GM12878 (cell line): ENCODE results near the gene DENND1A. TPM values are rescaled to one million over a fixed set of nuclear protein-coding genes. Genes with fewer than 3 reads are reported as not detected.

Experiments used
- ATAC-seq: fragments of 200-7000 bp; cut with Tn5 transposase; 3 replicates; pipeline ENCODE4 v1.9.1; 2020; ENCODE audit warnings: mild to moderate bottlenecking, moderate library complexity
- BruUV-seq: library from RNA; stranded (reverse); fragments of 400-500 nt; replicated peaks from 2 replicates; lab custom pipeline; 2021; lab: Mats Ljungman, UMichigan
- CTCF ChIA-PET: fragments of 300-600 bp; sonication (Branson Sonifier 250); formaldehyde crosslinking; extraction: SDS; loops from one replicate; lab custom pipeline; 2021; ENCODE audit warnings: inconsistent platforms; lab: Yijun Ruan, JAX
- POLR2A ChIA-PET: fragments of 350-600 bp; formaldehyde crosslinking; extraction: SDS; loops from one replicate; lab custom pipeline; 2021; ENCODE audit warnings: inconsistent platforms; lab: Charles Lee
- RAD21 ChIA-PET: fragments of 300-600 bp; sonication (Branson Sonifier 250); formaldehyde crosslinking; loops from one replicate; lab custom pipeline; 2023; ENCODE audit warnings: antibody characterized with exemption; ENCODE audit not compliant: unreplicated experiment; lab: Charles Lee
- SMC1A ChIA-PET: fragments of 300-600 bp; sonication (Branson Sonifier 250); formaldehyde crosslinking; loops from one replicate; lab custom pipeline; 2023; ENCODE audit not compliant: unreplicated experiment, uncharacterized antibody; lab: Charles Lee
- DNase-seq: peaks from one replicate; pipeline ENCODE4 v3.0.0-alpha.2; 2011; ENCODE audit warnings: low read depth, low spot score
- FAIRE-seq: peaks from 3 replicates; lab custom pipeline; 2011; peaks lifted over from hg19 to GRCh38; lab: Jason Lieb, UNC
- H2AFZ ChIP-seq: 2 replicates; pipeline ENCODE4 v1.6.0; 2011; ENCODE audit warnings: low read depth, low read length, control low read depth; ENCODE audit not compliant: control insufficient read depth
- H3K27ac ChIP-seq: 2 replicates; pipeline ENCODE4 v1.5.1; 2011; ENCODE audit warnings: control low read depth; ENCODE audit not compliant: control insufficient read depth, insufficient read depth
- H3K27me3 ChIP-seq, 2 experiments: replicated peaks in 1 of 2; 2 replicates each; pipeline versions ENCODE4 v1.6.0 to v1.6.1; 2011; ENCODE audit warnings: low read length in 1 of 2; ENCODE audit not compliant: control insufficient read depth in 2 of 2, insufficient read depth in 2 of 2
- H3K36me3 ChIP-seq, 2 experiments: 2 replicates each; pipeline ENCODE4 v1.5.1; 2011; ENCODE audit warnings: low read length in 1 of 2; ENCODE audit not compliant: control insufficient read depth in 2 of 2, insufficient read depth in 2 of 2
- H3K4me1 ChIP-seq: 2 replicates; pipeline ENCODE4 v1.6.1; 2011; ENCODE audit warnings: mild to moderate bottlenecking, low read length, moderate library complexity, mixed read lengths; ENCODE audit not compliant: control insufficient read depth, insufficient read depth
- H3K4me2 ChIP-seq: 2 replicates; pipeline ENCODE4 v1.6.0; 2011; ENCODE audit warnings: control low read depth; ENCODE audit not compliant: control insufficient read depth, insufficient read depth
- H3K4me3 ChIP-seq: fragments of 200-600 bp; sonication (generic); 2 replicates; pipeline ENCODE4 v1.5.1; 2016
- H3K79me2 ChIP-seq: 2 replicates; pipeline ENCODE4 v1.6.0; 2011; ENCODE audit warnings: low read length; ENCODE audit not compliant: control insufficient read depth, insufficient read depth
- H3K9ac ChIP-seq: 2 replicates; pipeline ENCODE4 v1.8.0; 2011; ENCODE audit warnings: low read length, control low read depth, mixed read lengths; ENCODE audit not compliant: control insufficient read depth, insufficient read depth
- H3K9me3 ChIP-seq: replicated peaks from 3 replicates; pipeline ENCODE4 v1.5.1; 2011; ENCODE audit warnings: mild to moderate bottlenecking, low read length; ENCODE audit not compliant: control insufficient read depth, insufficient read depth
- H4K20me1 ChIP-seq: 2 replicates; pipeline ENCODE4 v1.6.0; 2011; ENCODE audit not compliant: control insufficient read depth, insufficient read depth
- CEBPB ChIP-seq, 2 experiments: fragments of 150-350 bp in 1 of 2; IDR thresholded peaks; 2 replicates each; pipeline ENCODE4 v1.6.1; 2012 to 2014; ENCODE audit warnings: low read depth in 2 of 2, low read length in 2 of 2, borderline replicate concordance in 1 of 2, inconsistent platforms in 1 of 2
- POLR2AphosphoS5 ChIP-seq: IDR thresholded peaks from 2 replicates; pipeline ENCODE4 v1.6.1; 2011; ENCODE audit warnings: mild to moderate bottlenecking, low read length, inconsistent platforms
- RAD21 ChIP-seq: IDR thresholded peaks from 2 replicates; pipeline ENCODE4 v1.6.1; 2011; ENCODE audit warnings: mild to moderate bottlenecking, low read depth, low read length, moderate library complexity; ENCODE audit not compliant: insufficient read depth
- SMARCA5 ChIP-seq: fragments of 450-650 bp; IDR thresholded peaks from 2 replicates; pipeline ENCODE4 v1.6.1; 2017; ENCODE audit warnings: mild to moderate bottlenecking
- SMC3 ChIP-seq: IDR thresholded peaks from 2 replicates; pipeline ENCODE4 v1.6.1; 2011; ENCODE audit warnings: low read length, improper control_type of control experiment, borderline replicate concordance
- WGBS: methylation state at CpG from one replicate; pipeline ENCODE4 v1.1.6; 2016; ENCODE audit warnings: low lambda C conversion rate; ENCODE audit not compliant: insufficient replicate concordance, insufficient coverage; ENCODE audit errors: missing lambda C conversion rate; 5-methylcytosine and 5-hydroxymethylcytosine counted together
- in situ Hi-C: fragments of 300-500 bp; cut with MboI; formaldehyde crosslinking; loops from 9 replicates; pipeline ENCODE4 v1.14.3; 2018; ENCODE audit warnings: mixed read lengths
- intact Hi-C: fragments of 100-400 bp; cut with micrococcal nuclease; formaldehyde crosslinking; loops from one replicate; pipeline ENCODE4 v1.14.2; 2022; ENCODE audit not compliant: unreplicated experiment
- polyA plus RNA-seq, 11 experiments: library from polyadenylated mRNA; depleted of rRNA in 4 of 11; unstranded in 6 of 11; stranded (reverse) in 5 of 11; fragments of >200 nt; fragmentation: Nextera tagmentation in 4 of 11; fragmentation: Illumina TruSeq in 1 of 11; extraction: Ambion mirVana in 4 of 11; extraction: Trizol in 1 of 11; gene quantifications; 1 replicate in 1 of 11; 2 replicates in 10 of 11; pipeline versions ENCODE4 v1.2.1 to v1.2.3, GENCODE V29; 2011 to 2016; ENCODE audit warnings: inconsistent platforms in 2 of 11, missing spikeins in 2 of 11, low read depth in 1 of 11
- total RNA-seq, 4 experiments: library from RNA; depleted of rRNA in 3 of 4; stranded (reverse); fragments of >200 nt in 3 of 4; fragmentation: Illumina TruSeq in 1 of 4; extraction: Trizol in 1 of 4; gene quantifications; 2 replicates each; pipeline versions ENCODE4 v1.2.1 to v1.2.3, GENCODE V29; 2013 to 2021
- TF ChIP-seq, protein P1 (sequence below), 3 experiments: IDR thresholded peaks in 2 of 3; conservative IDR thresholded peaks in 1 of 3; 2 replicates each; pipeline ENCODE4 v1.5.1; 2011; ENCODE audit warnings: low read depth in 3 of 3, low read length in 3 of 3, mild to moderate bottlenecking in 3 of 3, control low read depth in 2 of 3, moderate library complexity in 2 of 3, inconsistent platforms in 1 of 3, mixed read lengths in 1 of 3; ENCODE audit not compliant: control insufficient read depth in 2 of 3, insufficient read depth in 1 of 3; ENCODE audit errors: extremely low read depth in 1 of 3

The DENND1A gene
- total and polyA plus RNA-seq, 10 of the 15 experiments (the other 5 are each of a cell fraction or from before 2014, with no cell fraction given): 14.1 to 48.6 (median 35.2) TPM

- ChIA-PET SMC1A (interaction anchor here (0.6 to 3.5 kb wide), 20 partner anchors 7 to 417 kb away, joined by 3 to 90 read pairs (median 4); no protein-coding TSS in a partner anchor), RAD21 (interaction anchor here (0.8 to 3.1 kb wide), 9 partner anchors 14 to 164 kb away, joined by 3 to 89 read pairs (median 6); no protein-coding TSS in a partner anchor), POLR2A (interaction anchor here (1.2 to 1.4 kb wide), 2 partner anchors 78 to 81 kb away, joined by 3 read pairs; no protein-coding TSS in a partner anchor), CTCF (interaction anchor here (0.6 to 7.9 kb wide), 15 partner anchors 8 to 425 kb away, joined by 3 to 161 read pairs (median 3); no protein-coding TSS in a partner anchor)
- no peaks in the 10 kb centered on the region for H3K36me3 ChIP-seq
- H3K9me3 ChIP-seq: peaks cover 6% of the 10 kb centered on the region; the same call in 2 of the 3 replicates
- FAIRE-seq: peak; percentile 44
- H3K4me3 ChIP-seq: no peak overlapping the region
- DNase-seq: peak; percentile 21
- peak; percentile 79 for ATAC-seq
- TF ChIP-seq CEBPB (IDR thresholded peaks at IDR 0.05; ENCODE audit: borderline replicate concordance in 1 of 2, low read depth in 2 of 2, low read length in 2 of 2) (no peak), POLR2AphosphoS5 (no peak), SMARCA5 (no peak), SMC3 (peak; percentile 46; the same call in 1 of the 2 replicates), RAD21 (peak; percentile 59)
- TF ChIP-seq, protein P1, sequence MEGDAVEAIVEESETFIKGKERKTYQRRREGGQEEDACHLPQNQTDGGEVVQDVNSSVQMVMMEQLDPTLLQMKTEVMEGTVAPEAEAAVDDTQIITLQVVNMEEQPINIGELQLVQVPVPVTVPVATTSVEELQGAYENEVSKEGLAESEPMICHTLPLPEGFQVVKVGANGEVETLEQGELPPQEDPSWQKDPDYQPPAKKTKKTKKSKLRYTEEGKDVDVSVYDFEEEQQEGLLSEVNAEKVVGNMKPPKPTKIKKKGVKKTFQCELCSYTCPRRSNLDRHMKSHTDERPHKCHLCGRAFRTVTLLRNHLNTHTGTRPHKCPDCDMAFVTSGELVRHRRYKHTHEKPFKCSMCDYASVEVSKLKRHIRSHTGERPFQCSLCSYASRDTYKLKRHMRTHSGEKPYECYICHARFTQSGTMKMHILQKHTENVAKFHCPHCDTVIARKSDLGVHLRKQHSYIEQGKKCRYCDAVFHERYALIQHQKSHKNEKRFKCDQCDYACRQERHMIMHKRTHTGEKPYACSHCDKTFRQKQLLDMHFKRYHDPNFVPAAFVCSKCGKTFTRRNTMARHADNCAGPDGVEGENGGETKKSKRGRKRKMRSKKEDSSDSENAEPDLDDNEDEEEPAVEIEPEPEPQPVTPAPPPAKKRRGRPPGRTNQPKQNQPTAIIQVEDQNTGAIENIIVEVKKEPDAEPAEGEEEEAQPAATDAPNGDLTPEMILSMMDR (IDR thresholded peaks at IDR 0.05 in 2 of 3, conservative IDR thresholded peaks at IDR 0.05 in 1 of 3; ENCODE audit: control insufficient read depth in 2 of 3, extremely low read depth in 1 of 3, insufficient read depth in 1 of 3, low read depth in 3 of 3, low read length in 3 of 3): peak; percentile 35 to 57 (median 48); a peak in 5 of 6 replicates
- no peak overlapping the region for H3K27ac ChIP-seq
- 65% methylated on average over 5 of the region's 5 CpGs for WGBS
- BruUV-seq: no TSS peak
- no peaks in the 10 kb centered on the region for H3K4me1 ChIP-seq
- no peak overlapping the region for H3K9ac ChIP-seq
- H3K4me2 ChIP-seq: no peak overlapping the region
- H4K20me1 ChIP-seq: no peaks in the 10 kb centered on the region; the same call in 1 of the 2 replicates
- H2AFZ ChIP-seq: no peak overlapping the region
- peaks cover 3 to 4% of the 10 kb centered on the region in 2 experiments; a peak in 3 of 4 replicates for H3K27me3 ChIP-seq
- no peaks in the 10 kb centered on the region for H3K79me2 ChIP-seq
- in situ Hi-C loops (no loop called here), intact Hi-C loops (loop anchor here (1.0 to 10.0 kb wide), 4 partner anchors 81 to 556 kb away; no protein-coding TSS in a partner anchor)
Measured at GRCh38 chr9:123960366-123960765, 30.4 kb upstream of the DENND1A start.
